Liver (tissue), 9 donors: Measurements from ENCODE around the gene SLC13A2. TPM values are rescaled to one million over a fixed set of nuclear protein-coding genes. Genes with fewer than 3 reads are reported as not detected.

Experiments used
- DNase-seq: peaks from one replicate; pipeline ENCODE4 v3.0.0-alpha.2; 2017; ENCODE audit warnings: low spot score
- H3K27ac ChIP-seq, 2 donors: one replicate each; pipeline ENCODE4 v1.7.0; 2013; ENCODE audit warnings: inconsistent platforms in 2 of 2, low read length in 2 of 2, control low read depth in 1 of 2, low read depth in 1 of 2, mild to moderate bottlenecking in 1 of 2
- H3K27me3 ChIP-seq, 4 donors: one replicate each; pipeline versions ENCODE4 v1.6.1 to v1.7.0; 2013; ENCODE audit warnings: low read length in 3 of 4, inconsistent platforms in 1 of 4, mild to moderate bottlenecking in 1 of 4, moderate library complexity in 1 of 4; ENCODE audit not compliant: control insufficient read depth in 4 of 4, insufficient read depth in 4 of 4
- H3K36me3 ChIP-seq, 4 donors: one replicate each; pipeline versions ENCODE4 v1.6.1 to v1.7.0; 2013; ENCODE audit warnings: low read length in 3 of 4, mild to moderate bottlenecking in 3 of 4, low read depth in 1 of 4, moderate library complexity in 1 of 4; ENCODE audit not compliant: control insufficient read depth in 4 of 4, insufficient read depth in 3 of 4
- H3K4me1 ChIP-seq, 4 donors: one replicate each; pipeline versions ENCODE4 v1.6.1 to v1.7.0; 2013; ENCODE audit warnings: low read length in 3 of 4, mild to moderate bottlenecking in 3 of 4, moderate library complexity in 1 of 4; ENCODE audit not compliant: control insufficient read depth in 4 of 4, insufficient read depth in 4 of 4
- H3K4me3 ChIP-seq, 3 donors: one replicate each; pipeline versions ENCODE4 v1.6.1 to v1.7.0; 2013; ENCODE audit warnings: low read length in 3 of 3, control low read depth in 1 of 3, low read depth in 1 of 3, mild to moderate bottlenecking in 1 of 3
- H3K9ac ChIP-seq, 2 donors: one replicate each; pipeline ENCODE4 v1.7.0; 2013; ENCODE audit warnings: low read length in 2 of 2, mild to moderate bottlenecking in 2 of 2, moderate library complexity in 2 of 2, control low read depth in 1 of 2, low read depth in 1 of 2
- H3K9me3 ChIP-seq, 4 donors: one replicate each; pipeline versions ENCODE4 v1.6.1 to v1.7.0; 2013; ENCODE audit warnings: low read length in 3 of 4; ENCODE audit not compliant: control insufficient read depth in 4 of 4
- ATF3 ChIP-seq: IDR thresholded peaks from 2 replicates; pipeline ENCODE4 v1.6.1; 2016; ENCODE audit warnings: antibody characterized with exemption
- CTCF ChIP-seq: fragments of 150-350 bp; IDR thresholded peaks from 2 replicates; pipeline ENCODE4 v1.5.1; 2017; ENCODE audit warnings: improper control_type of control experiment, low read depth, low read length; ENCODE audit not compliant: missing input control
- FOXA1 ChIP-seq: IDR thresholded peaks from 2 replicates; pipeline ENCODE4 v1.6.1; 2016; ENCODE audit warnings: antibody characterized with exemption
- GABPA ChIP-seq, 2 donors: IDR thresholded peaks in 1 of 2; conservative IDR thresholded peaks in 1 of 2; 2 replicates each; pipeline ENCODE4 v1.6.1; 2016; ENCODE audit warnings: antibody characterized with exemption in 2 of 2, mild to moderate bottlenecking in 1 of 2, moderate library complexity in 1 of 2
- HNF4A ChIP-seq, 2 donors: conservative IDR thresholded peaks; 2 replicates each; pipeline ENCODE4 v1.6.1; 2016; ENCODE audit warnings: antibody characterized with exemption in 2 of 2, mild to moderate bottlenecking in 2 of 2
- HNF4G ChIP-seq: IDR thresholded peaks from 2 replicates; pipeline ENCODE4 v1.6.1; 2016; ENCODE audit warnings: antibody characterized with exemption
- JUND ChIP-seq, 2 donors: IDR thresholded peaks; 2 replicates each; pipeline ENCODE4 v1.6.1; 2016; ENCODE audit warnings: antibody characterized with exemption in 2 of 2
- REST ChIP-seq: IDR thresholded peaks from 2 replicates; pipeline ENCODE4 v1.6.1; 2016; ENCODE audit warnings: antibody characterized with exemption, mild to moderate bottlenecking
- TAF1 ChIP-seq: conservative IDR thresholded peaks from 2 replicates; pipeline ENCODE4 v1.6.1; 2016; ENCODE audit warnings: antibody characterized with exemption, mild to moderate bottlenecking
- YY1 ChIP-seq: IDR thresholded peaks from 2 replicates; pipeline ENCODE4 v1.6.1; 2016; ENCODE audit warnings: antibody characterized with exemption, mild to moderate bottlenecking
- WGBS: extraction: QIAGEN DNeasy Blood & Tissue Kit; methylation state at CpG from one replicate; pipeline ENCODE4 v1.1.7; 2013; 5-methylcytosine and 5-hydroxymethylcytosine counted together
- polyA plus RNA-seq, 2 donors: library from polyadenylated mRNA; stranded (reverse) in 1 of 2; unstranded in 1 of 2; fragments of 200-250 nt in 1 of 2; fragments of >200 nt in 1 of 2; fragmentation: Nextera tagmentation in 1 of 2; extraction: Ambion mirVana in 1 of 2; gene quantifications; one replicate each; pipeline versions ENCODE4 v1.2.1 to v1.2.3, GENCODE V29; 2013 to 2015
- total RNA-seq, 2 donors: library from RNA; depleted of rRNA; stranded (reverse); fragments of >200 nt; gene quantifications; one replicate each; pipeline ENCODE4 v1.2.3, GENCODE V29; 2014
- donor health status: healthy.
- donor health status: healthy.
- donor health status: healthy.
- donor health status: healthy.
- donor health status: healthy.

Gene SLC13A2
- total and polyA plus RNA-seq, 4 donors = 0.10 to 0.52 (median 0.36) TPM

GRCh38 chr17:28500712-28501379 is 27.4 kb downstream of the SLC13A2 start:
- no peak overlapping the region for H3K27ac ChIP-seq
- H3K4me1 ChIP-seq = no peaks in the 10 kb centered on the region
- no peak for DNase-seq
- no peaks in the 10 kb centered on the region for H3K27me3 ChIP-seq
- 71% methylated on average over 13 of the region's 13 CpGs for WGBS
- no peak for TF ChIP-seq CTCF
- TF ChIP-seq FOXA1 = no peak
- no peak for TF ChIP-seq HNF4A (conservative IDR thresholded peaks at IDR 0.05)
- TF ChIP-seq HNF4G = no peak
- no peak for TF ChIP-seq TAF1
- no peak for TF ChIP-seq YY1
- no peaks in the 10 kb centered on the region for H3K9me3 ChIP-seq
- H3K4me3 ChIP-seq = no peak overlapping the region
- H3K36me3 ChIP-seq = no peaks in the 10 kb centered on the region
- no peak overlapping the region for H3K9ac ChIP-seq

- DNase-seq = no peak
- no peak for TF ChIP-seq JUND (IDR thresholded peaks at IDR 0.05)
- no peak for TF ChIP-seq HNF4G
- no peak for TF ChIP-seq GABPA (IDR thresholded peaks at IDR 0.05 in 1 of 2, conservative IDR thresholded peaks at IDR 0.05 in 1 of 2)
- TF ChIP-seq REST = no peak
- TF ChIP-seq ATF3 = no peak
- H3K27me3 ChIP-seq = no peaks in the 10 kb centered on the region
- no peaks in the 10 kb centered on the region for H3K4me1 ChIP-seq
- no peak overlapping the region for H3K27ac ChIP-seq
- 81% methylated on average over 3 of the region's 3 CpGs for WGBS
- no peaks in the 10 kb centered on the region for H3K36me3 ChIP-seq
- H3K9me3 ChIP-seq = no peaks in the 10 kb centered on the region
- no peak overlapping the region for H3K4me3 ChIP-seq
- H3K9ac ChIP-seq = no peak overlapping the region
Measured at GRCh38 chr17:28501421-28502284, 28.2 kb downstream of the SLC13A2 start.
